GM21447 (cell line): ENCODE results near the gene ANXA11.

Experiments
- ATAC-seq: cut with Tn5 transposase; IDR thresholded peaks from one replicate; pipeline ENCODE4 v1.9.1; 2021; ENCODE audit not compliant: unreplicated experiment

The ANXA11 gene

DNA sequence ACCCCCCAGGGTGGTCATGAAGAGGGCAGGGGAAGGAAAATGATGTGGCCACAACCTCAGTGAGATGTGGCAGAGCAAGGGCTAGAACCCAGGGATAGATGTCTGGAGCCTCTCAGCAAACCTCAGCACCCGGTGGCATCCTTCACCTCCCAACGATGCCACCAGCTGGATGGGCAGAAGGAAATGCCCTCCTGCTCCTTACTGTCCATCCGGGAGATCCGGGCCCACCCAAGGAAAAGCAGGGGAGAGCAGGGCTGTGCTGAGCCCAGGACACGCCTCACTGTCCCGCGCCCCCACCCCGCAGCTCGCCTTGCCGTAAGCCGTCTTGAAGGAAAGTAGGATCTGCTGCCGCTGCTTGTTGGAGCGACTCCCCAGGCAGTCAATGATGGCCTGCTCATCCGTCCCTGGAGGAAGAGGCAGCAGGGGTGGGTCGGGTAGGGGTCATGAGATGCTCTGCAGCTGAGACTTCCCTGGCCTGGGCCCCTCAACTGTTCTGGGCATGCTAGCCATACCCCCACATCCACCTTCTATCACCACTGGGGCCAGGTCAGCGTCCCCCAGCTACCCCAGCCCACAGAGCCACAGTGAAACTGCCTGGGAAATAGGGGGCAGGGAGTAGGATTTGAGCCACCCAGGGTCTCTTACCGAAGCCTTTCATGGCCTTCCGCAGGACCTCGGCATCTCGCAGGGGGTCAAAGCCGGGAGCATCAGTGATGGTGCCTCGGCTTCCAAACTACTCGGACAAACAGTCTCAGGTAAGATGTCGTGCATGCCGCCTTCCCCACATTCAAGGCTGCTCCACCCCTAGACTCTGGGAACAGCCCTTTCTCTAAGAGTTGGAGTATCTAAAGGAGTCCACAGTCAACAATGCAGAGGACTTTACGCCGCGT, 38.5 kb downstream of the ANXA11 start:
- ATAC-seq: no peak

- ATAC-seq: no peak
These were observed 40.2 kb downstream of the ANXA11 start for GRCh38 chr10:80165173-80165572.

GRCh38 chr10:80164596-80164995, 40.7 kb downstream of the ANXA11 start:
- no peak for ATAC-seq

DNA sequence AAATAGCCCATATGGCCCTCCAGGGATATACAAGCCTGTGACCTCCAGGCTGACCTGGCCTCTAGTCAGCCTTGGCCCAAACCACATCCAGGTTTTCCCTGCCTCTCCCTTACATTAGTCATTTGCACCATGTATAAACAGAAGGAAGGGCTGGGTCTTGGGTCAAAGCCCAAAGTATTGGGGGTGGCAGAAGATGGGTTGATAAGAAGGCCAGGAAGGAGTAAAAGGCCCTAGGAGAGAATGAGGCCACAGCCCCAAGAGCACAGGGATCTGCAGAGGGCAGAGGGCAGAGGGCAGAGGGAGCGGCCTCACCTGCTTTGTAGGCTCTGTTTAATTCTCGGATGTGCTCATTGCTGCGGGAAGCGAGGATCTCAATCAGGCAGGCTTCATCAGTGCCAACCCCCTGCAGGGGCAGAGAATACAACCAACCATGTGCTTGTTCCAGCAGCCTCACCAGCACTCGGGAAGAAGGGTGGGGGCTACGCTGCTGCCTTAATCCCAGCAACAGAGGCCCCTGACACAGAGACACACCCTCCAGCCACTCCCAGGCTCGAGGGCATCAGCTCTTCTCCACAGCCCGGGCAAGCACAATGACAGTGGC, 41.5 kb downstream of the ANXA11 start:
- no peak for ATAC-seq

GRCh38 chr10:80161321-80162083, 43.8 kb downstream of the ANXA11 start:
- no peak for ATAC-seq

DNA sequence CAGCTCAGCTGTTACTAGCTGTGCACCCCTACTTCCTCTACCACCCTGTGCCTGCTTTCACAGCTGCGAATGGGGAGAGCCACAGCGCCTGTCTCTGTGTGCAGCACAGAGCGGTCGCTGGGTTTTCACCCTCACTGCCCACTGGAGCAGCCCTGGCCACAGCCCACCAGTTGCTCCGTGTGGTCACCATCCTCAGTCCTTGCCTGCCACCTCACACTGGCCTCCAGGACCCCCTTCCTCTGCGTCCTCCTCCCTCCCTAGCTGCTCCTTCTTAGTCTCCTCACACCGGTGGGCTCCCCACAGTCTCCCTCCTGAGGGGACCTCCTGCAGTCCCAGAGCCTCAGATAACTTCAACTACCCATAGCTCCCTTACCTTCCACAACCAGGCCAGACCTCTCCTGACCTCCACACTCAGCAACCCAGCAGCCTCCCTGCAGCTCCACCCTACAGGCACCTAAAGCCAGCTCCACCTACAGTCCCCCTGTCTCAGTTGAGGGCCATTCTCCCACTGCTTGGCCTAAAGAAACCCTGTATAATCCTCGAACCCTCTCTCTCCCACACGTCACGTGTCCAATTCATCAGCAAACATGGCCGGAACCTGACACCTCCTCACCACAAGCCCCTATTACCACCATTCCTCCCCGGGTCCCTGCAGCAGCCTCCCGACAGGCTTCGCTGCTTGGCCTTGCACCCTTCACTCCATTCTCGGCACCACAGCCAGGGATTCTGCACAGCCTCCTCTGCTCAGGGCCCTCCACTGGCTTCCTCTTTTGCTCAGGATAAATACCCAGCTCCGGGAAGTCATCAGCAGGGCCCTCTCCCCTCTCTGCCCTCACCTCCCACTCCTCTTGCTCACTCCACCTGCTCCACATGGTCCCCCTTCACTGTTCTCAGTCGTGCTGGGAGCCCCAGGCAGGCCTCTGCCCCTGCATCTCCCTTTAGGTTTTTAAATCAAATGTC, 44.7 kb downstream of the ANXA11 start:
- ATAC-seq: no peak

GRCh38 chr10:80159166-80159873, 46.0 kb downstream of the ANXA11 start:
- ATAC-seq: no peak

DNA sequence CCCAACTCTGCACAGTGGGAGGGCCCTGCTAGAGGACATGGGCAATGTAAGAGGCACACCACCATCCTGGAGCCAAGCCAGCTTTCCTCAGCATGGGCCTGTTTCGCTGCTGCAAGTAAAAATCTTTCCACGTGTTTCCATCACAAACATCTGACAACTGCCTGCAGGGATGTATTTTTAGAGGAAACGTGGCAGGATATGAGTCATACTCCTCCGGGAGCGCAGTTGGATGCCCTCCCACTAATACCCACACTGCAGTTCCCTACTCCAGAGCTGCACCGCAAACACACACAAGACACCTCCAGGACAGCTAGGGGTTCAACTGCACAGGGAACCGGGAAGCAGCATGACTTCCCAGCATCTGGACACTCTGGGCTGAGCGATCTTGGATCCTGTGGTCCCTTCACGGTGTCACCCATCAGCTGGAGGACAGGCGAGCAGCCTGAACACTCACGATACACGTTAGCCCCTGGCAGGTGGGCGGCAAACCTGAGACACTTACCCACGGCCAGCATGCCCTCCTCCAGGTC, 46.7 kb downstream of the ANXA11 start:
- no peak for ATAC-seq

GRCh38 chr10:80158126-80158525, 47.2 kb downstream of the ANXA11 start:
- no peak for ATAC-seq

DNA sequence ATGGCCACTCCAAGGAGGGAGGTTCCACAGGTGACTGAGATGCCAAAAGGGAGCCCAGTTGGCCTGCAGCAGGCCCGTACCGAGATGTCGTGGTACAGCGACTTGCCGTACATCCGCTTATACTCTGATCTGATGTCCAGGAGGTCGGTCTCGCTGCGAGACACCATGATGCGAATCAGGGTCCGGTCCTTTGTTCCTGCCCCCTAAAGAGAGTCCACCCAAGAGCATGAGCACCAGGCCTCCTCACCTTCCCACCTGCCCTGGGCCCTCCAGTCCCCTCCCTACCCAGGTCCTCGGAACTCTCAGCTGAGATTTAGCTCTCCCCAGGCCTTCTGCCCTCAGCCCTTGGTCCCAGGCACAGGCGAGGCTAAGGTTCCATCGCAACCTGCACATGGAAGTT, 47.8 kb downstream of the ANXA11 start:
- no peak for ATAC-seq

- no peak for ATAC-seq
These were observed 49.1 kb downstream of the ANXA11 start for GRCh38 chr10:80156216-80156615.

DNA sequence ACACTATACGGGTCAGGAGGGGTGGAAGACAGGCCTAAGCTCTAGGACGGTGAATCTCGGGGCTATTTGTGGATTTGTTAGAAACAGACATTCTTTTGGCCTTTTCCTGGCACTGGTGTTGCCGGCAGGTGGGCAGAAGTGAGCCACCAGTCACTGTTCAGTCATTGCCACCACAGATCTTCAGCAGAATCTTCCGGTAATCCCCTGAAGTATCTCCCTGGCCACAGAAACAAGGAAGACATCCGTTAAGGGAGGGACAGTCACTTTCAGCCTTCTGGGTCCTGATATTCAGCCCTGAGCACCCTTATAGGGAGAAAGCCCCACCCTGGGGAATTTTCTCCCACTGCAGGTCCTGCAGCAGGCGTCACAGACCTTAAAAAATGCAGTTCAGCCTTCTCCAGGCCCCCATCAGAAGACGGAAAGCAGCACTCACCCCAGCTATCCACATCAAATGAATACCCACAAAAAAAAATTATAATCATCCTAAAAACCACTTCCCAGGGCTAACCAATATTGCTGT, 49.6 kb downstream of the ANXA11 start:
- ATAC-seq: no peak

DNA sequence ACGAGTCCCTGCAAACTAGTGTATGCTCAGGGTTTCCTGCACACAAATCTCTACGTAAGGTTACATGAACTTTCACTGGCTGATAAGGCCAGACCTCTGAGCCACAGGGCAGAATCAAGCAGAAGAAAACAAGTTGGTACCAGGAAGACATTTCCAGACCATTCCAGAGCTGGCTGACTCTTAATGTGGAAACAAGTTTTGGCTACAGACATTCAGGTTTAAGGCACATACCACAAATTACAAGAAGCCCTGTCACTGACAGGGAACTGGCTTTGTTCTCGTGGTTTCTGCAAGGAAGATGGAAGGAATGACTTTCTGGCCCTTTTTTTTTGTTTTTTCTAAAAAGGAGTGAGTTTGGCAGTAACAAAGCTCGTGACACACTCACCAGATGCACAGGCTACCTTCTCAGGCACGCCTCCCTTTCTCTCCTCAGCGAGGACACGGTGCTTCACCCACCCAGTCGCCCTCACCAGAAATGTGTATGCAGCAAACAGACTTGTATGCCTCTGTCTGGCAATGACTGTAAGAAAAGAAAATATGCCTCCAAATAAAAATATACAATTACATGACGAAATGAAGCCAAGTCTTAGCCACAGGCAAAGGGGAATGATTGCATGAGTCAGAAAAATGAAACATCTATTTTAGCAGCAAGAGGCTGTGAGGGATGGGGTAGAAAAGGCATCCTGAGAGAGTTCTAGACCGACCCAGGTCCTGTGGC, 50.2 kb downstream of the ANXA11 start:
- no peak for ATAC-seq

DNA sequence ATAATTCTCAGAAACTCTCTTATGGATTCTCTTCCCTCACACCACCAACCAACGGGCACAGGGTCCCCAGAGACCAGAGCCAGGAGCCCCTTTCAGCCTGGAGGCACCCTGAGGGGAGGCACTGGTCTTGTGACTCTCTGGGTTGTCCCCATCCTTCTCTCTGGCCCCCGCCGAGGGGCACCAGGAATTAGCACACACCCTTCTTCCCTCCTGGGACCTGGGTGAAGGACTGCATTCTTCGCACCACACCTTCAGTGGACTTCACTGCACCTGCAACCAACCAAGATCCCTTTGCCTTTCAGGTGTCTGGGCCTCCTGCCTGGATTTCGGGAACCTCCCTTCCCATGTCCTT, 50.7 kb downstream of the ANXA11 start:
- no peak for ATAC-seq

DNA sequence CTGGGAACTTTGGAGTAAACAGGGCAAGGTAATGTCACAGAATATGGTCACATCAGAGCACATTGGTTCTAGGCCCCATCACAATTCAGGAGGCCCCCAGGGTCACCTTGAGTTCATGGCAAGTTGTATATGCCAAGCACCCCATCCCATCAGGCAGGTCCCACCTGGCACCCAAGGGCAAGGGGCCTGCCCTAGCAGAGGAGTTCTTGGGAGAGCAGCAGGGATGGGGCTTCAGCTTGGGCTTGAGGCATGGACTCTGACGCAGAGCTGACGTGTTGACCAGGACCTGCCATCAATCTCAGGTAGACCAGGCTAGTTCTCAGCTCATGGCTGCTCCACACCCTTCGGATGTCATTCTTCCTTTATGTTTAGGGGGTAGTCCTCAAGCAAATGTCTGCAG, 51.9 kb downstream of the ANXA11 start:
- no peak for ATAC-seq

- ATAC-seq: no peak
These were observed 52.5 kb downstream of the ANXA11 start for GRCh38 chr10:80152820-80153219.

- no peak for ATAC-seq
These were observed 55.2 kb downstream of the ANXA11 start for GRCh38 chr10:80150172-80150571.

DNA sequence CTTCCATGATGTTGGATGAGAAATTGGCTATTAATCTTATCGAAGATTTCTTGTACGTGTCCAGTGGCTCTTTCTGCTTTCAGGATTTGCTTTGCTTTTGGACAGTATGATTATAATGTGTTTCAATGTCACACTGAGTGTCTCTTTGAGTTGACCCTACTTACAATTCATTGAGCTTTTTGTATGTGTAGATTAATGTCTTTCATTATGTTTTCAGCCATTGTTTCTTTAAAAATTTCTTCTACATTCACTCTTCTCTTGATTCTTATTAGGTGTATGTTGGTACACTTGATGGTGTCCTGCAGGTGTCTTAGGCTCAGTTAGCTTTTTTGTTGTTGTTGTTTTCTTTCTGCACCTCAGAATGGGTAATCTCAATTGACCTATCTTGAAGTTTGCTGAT, 56.2 kb downstream of the ANXA11 start:
- no peak for ATAC-seq

DNA sequence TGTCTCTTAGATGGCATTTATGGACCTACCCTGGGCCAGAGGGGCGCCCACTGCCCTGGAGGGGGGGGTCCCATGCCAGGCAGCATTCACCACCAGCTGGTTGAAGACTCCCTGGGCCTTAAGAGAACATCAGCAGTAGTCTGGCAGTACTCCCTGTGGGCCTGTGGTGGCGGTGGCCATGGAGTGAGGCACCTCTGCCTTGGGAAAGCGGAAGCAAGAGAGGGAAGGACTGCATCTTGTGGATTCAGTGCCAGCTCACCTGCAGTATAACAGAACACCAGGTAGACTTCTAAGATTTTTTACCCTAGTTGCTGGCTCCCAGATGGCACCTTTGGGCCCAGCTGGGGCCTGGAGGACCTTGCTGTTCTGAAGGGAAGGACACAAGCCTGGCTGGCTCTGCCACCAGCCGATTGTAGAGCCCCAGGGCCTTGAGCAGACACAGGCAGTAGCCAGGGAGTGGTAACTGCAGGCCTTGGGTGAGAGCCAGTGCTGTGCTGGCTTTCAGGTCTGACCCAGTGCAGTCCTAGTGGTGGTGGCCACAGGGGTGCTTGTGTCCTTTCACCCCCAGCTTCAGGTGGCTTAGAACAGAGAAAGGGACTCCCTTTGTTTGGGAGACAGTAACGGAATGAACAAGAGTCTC, 57.1 kb downstream of the ANXA11 start:
- no peak for ATAC-seq
